Astrocyte of the cerebellum (primary cell): Measurements from ENCODE around the gene SAAL1.

Experiments used
- DNase-seq: peaks from one replicate; pipeline ENCODE4 v3.0.0-alpha.2; 2011; ENCODE audit warnings: low read depth
- H3K4me3 ChIP-seq: 2 replicates; pipeline ENCODE4 v1.5.1; 2011; ENCODE audit warnings: mild to moderate bottlenecking, low read depth, low read length, moderate library complexity
- CTCF ChIP-seq: IDR thresholded peaks from 2 replicates; pipeline ENCODE4 v1.5.1; 2012; ENCODE audit warnings: low read length, low read depth, moderate library complexity, mild to moderate bottlenecking; ENCODE audit errors: missing control alignments
- in situ Hi-C: cut with HindIII; loops from 2 replicates; pipeline ENCODE4 v1.10.0; 2017; ENCODE audit warnings: low sequenced_read_pairs

Gene SAAL1

GRCh38 chr11:18063125-18063524 lies 42.8 kb downstream of the SAAL1 start:
- H3K4me3 ChIP-seq = no peak overlapping the region
- in situ Hi-C loops = loop anchor here (5.0 kb wide), 2 partner anchors 49 to 84 kb away; no protein-coding TSS in a partner anchor
- no peak for TF ChIP-seq CTCF
- no peak for DNase-seq

- in situ Hi-C loops = loop anchor here (5.0 kb wide), 2 partner anchors 51 to 86 kb away; no protein-coding TSS in a partner anchor
- no peak overlapping the region for H3K4me3 ChIP-seq
- no peak for DNase-seq
- no peak for TF ChIP-seq CTCF
These were observed 44.5 kb downstream of the SAAL1 start for GRCh38 chr11:18061351-18061750.

GRCh38 chr11:18056561-18057181 lies 49.2 kb downstream of the SAAL1 start:
- no peak overlapping the region for H3K4me3 ChIP-seq
- no peak for TF ChIP-seq CTCF
- DNase-seq = no peak
- in situ Hi-C loops = no loop called here

- H3K4me3 ChIP-seq = no peak overlapping the region
- in situ Hi-C loops = no loop called here
- DNase-seq = no peak
- TF ChIP-seq CTCF = no peak
These were observed 51.3 kb downstream of the SAAL1 start for GRCh38 chr11:18054511-18055103.

GRCh38 chr11:18050848-18051247 lies 55.0 kb downstream of the SAAL1 start:
- in situ Hi-C loops = no loop called here
- no peak overlapping the region for H3K4me3 ChIP-seq
- no peak for DNase-seq
- no peak for TF ChIP-seq CTCF

GRCh38 chr11:18046116-18046777 lies 59.6 kb downstream of the SAAL1 start, which contains the start of gene TPH1:
TSS of gene TPH1 (minus strand) at chr11:18046269. CDS start at chr11:18040762, 5,507 bp downstream.
- peak; percentile 26 for DNase-seq
- TF ChIP-seq CTCF = no peak
- peak within 1 kb of the TSS; percentile 24 for H3K4me3 ChIP-seq
- in situ Hi-C loops = no loop called here
